ENCODE results near the gene DNASE2.
"Not testable (repeated sequence)": the region's sequence is repeated elsewhere in the genome, so short reads cannot be mapped to it uniquely, and the experiment has no call there.

Gene DNASE2, protein sequence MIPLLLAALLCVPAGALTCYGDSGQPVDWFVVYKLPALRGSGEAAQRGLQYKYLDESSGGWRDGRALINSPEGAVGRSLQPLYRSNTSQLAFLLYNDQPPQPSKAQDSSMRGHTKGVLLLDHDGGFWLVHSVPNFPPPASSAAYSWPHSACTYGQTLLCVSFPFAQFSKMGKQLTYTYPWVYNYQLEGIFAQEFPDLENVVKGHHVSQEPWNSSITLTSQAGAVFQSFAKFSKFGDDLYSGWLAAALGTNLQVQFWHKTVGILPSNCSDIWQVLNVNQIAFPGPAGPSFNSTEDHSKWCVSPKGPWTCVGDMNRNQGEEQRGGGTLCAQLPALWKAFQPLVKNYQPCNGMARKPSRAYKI

DNA sequence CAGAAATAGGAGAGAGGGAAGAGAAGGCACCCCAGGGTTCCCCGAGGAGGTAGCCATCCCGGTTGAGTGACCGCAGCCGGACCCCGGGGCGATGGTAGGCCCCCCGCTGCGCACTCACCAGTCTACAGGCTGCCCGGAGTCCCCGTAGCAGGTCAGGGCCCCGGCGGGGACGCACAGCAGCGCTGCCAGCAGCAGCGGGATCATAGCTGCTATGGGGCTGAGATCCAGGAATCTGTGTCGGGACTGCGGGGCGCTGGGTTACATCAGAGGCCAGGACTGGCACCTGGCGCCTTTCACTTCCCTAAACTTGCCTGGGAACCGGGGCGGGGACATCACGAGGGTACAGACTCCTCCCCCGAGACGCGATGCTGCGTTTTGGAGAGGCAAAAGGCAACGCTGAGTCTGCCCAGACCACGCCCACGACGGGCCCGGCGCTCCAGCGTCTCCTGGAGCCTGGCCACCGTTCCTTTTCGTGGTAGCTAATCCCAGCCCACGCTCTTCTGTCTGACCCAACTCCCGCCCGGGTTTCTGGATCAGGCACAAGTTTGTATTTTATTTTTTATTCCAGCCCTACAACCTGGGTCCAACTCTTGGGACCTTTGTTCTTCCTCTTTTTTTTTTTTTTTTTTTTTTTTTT is at the start of gene DNASE2:
TSS of gene DNASE2 (minus strand) at position 278 of the 637 bp plus-strand sequence. CDS start at position 204, 74 bp downstream.
- FAIRE-seq, result peak; percentile 36
- peak; percentile 97 for DNase-seq (ENCODE audit: insufficient read length, low spot score)

DNA sequence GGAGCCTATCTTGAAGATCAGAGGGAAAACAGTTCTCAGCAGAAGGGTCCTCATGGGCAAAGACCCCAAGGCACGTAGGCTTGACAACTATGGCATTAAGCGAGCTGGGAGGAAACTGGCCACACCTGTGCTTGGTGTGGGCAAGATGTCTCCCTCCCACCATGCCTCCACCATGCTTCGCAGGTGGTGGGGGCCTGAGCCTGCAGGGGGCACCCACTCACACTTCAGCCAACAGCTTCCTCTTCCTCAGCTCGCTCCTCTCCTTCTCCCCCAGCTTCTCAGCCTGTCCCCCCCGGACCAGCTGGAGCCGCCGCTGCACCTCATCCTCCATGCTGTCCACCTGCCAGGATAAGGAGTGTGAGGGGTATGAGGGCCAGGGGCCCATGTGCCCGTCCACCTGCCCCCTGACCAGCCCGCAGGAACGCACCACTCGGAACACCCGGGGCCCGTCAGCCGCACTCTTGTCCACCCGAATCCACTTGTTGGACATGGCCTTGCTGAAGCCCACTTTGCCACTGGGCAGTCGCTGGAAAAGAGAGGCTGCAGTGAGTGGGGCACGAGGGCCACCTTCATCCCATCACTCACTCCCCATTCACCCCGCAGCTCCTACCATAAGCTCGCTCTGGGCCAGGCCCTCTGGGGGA is 48.9 kb upstream of the DNASE2 start:
- no peak for FAIRE-seq
- DNase-seq (ENCODE audit: insufficient read length, low spot score), result no peak

DNA sequence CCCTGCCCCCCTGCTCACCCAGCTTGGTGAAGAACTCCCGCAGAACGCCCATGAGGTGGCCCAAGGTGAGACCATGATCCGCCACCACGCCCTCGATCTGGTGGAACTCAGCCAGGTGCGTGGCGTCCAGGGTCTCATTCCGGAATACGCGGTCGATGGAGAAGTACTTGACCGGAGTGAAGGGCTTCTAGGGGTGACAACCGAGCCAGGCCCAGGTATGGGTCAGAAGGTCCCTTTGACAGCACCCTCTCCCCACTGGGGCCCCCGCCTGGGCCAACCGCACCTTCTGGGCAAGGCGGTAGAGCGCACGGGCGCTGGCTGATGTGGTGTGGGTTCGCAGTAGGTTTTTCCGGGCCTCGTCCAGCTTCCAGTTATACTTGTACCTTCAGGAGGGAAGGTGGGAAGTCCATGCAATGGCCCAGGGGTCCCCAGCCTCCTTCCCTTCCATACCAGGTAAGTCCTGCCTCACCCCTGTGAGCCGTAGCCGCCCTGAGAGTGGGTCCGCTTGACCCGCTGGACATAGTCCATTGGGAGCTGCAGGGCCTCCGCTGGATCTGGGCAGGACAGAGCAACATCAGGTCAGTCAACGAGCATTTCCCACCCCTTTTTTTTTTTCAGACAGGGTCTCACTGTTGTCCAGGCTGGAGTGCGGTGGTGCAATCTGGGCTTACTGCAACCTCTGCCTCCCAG is 43.5 kb upstream of the DNASE2 start:
- FAIRE-seq (no peak), DNase-seq (ENCODE audit: insufficient read length, low spot score) (no peak)

DNA sequence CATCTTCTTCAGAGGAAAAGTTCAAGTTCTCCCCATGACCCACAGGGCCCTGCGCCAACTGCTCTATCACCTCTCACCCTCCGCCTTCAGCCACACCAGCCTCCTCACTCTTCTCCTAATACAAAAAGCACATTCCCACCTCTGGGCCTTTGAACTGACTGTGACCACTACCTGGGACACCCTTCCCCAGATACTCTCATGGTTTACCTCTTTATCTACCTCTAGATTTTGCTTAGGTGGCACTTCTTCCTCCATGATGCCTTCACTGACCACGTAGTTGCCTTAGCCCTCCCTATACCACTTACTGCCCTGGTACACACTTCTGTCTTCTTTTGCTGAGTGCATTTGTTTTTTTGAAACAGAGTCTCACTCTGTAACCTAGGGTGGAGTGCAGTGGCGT is 41.7 kb upstream of the DNASE2 start:
- FAIRE-seq (no peak), DNase-seq (ENCODE audit: insufficient read length, low spot score) (no peak)

DNA sequence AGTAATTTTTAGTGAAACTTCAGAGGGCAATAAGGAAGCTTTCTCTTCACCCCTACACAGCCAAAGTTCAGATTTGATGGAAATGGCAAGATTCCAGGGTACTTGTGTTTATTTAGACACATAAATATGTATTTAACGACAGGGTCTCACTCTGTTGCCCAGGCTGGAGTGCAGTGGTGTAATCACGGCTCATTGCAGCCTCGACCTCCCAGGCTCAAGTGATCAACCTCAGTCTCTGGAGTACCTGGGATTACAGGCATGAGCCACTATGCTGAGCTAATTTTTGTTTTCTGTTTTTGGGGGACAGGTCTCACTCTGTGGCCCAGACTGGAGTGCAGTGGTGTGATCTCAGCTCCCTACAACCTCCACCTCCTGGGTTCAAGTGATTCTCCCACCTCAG is 39.8 kb upstream of the DNASE2 start:
- no peak for FAIRE-seq

DNA sequence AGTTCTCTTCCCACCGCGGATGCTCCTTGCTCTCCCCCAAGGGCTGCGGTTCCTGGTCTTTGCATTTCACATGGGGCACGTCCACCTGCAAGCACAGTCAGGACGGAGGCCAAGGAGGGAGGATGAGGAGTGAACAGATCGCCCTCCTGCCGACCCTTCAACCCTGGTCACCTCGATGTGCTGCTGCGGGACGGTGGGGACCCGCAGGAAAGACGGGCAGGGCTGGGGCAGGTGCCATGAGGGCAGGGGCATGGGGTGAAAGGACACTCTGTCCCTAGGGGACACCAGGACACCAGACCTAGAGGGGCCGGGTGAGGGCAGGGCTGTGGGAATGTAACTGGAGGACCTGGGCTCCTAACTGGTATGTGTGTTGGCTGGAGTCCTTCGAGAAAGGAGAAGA is 37.0 kb upstream of the DNASE2 start:
- DNase-seq (ENCODE audit: insufficient read length, low spot score) (no peak), FAIRE-seq (no peak)

More for the DNA sequence above, 39.8 kb upstream of the DNASE2 start:
- DNase-seq (ENCODE audit: insufficient read length, low spot score), result no peak

DNA sequence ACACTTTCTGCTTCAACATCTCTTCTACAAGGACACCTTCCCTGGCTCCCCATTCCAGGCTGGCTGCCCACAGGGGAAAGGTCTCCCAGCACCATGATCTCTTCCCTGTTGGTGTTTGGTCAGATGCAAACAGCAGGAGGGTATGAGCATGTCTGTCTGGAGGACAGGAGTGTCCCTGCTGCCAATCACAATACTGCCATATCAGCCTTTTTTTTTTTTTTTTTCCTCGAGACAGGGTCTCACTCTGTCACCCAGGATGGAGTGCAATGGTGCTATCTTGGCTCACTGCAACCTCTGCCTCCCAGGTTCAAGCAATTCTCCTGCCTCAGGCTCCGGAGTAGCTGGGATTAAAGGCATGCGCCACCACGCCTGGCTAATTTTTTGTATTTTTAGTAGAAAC is 34.6 kb upstream of the DNASE2 start:
- not testable (repeated sequence) for DNase-seq (ENCODE audit: insufficient read length, low spot score); FAIRE-seq

DNA sequence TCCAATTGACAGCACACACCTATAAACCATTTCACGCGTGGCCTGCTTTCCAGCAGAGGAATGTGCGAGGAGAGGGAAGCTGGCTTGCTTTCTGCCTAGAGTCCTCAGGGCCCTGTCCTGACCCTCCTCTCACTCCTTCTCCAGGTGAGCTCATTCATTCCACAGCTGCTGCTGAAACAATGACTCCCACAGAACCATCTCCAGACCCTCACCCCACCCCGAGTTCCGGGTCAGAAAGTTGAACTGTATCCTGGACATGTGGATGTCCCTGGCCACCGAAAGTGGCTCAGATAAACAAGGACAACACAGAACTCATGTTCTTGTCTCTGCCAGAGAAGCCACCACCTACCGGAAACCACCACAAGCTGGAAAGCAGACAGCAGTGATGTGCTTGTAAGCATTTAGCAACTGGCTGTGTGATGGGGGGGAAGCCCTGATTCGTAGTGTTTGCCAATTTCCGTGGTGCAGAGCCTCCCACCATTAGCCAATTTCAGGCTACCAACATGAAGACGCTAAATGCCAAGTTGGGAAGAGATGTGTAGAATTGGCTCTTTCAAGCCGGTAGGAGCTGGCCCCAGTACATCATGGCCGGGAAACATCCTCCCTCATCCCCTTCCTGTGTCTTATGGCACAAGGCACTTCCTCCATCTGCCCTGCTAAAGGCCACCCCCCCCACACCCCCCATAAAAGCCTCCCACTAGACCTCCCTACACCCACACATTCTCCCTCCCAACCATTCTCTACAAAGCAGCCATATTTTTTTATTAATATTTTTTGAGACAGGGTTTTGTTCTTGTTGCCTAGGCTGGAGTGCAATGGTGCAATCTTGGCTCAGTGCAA is 32.8 kb upstream of the DNASE2 start:
- no peak for FAIRE-seq

DNA sequence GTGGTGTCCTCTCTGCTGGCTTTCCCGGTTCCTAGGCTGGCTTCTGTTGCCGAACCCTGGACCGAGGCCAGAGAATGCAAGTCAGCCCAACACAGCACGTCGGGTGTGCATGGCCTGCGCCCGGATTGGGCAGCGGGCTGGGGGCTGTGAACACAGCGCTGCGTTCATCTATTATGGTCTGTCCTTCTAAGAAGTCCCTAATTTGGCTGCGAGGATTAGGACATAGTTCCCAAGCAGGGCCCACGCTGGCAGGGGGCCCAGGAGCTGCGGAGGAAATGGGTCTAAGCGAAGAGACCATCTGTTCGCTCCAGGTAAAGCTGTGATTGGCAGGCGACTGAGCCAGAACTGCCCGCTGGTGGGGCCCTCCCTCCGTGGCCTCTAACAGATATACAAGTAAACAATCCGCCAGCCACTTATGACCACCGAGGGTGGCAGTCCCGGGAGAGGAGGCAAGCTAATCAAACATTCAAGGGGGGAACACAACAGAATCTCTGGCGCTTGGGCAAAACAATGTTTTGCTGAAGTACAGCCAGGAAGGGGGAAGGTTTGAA is 31.8 kb upstream of the DNASE2 start:
- DNase-seq (ENCODE audit: insufficient read length, low spot score), result no peak
- no peak for FAIRE-seq

More for the DNA sequence above, 32.8 kb upstream of the DNASE2 start:
- no peak for DNase-seq (ENCODE audit: insufficient read length, low spot score)

DNA sequence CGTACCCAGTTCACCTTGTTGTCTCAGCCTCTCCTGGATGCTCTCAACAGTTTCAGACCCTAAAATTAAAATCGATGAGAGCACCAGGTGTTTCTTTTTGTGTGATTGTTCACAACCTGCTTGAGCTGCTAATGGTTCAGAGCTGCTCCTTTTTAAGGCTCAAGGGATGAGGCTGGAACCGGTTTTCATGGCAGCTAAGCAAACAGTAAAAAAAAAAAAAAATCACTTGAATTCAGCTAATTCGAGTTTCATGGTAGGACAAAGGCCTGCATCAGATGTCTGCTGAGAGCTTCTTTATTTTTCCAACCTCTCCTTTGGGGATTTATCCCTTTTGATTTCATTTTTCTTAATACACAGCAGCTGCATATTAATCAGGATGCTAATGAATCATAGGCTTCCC is 31.3 kb upstream of the DNASE2 start:
- no peak for FAIRE-seq
- DNase-seq (ENCODE audit: insufficient read length, low spot score), result no peak

DNA sequence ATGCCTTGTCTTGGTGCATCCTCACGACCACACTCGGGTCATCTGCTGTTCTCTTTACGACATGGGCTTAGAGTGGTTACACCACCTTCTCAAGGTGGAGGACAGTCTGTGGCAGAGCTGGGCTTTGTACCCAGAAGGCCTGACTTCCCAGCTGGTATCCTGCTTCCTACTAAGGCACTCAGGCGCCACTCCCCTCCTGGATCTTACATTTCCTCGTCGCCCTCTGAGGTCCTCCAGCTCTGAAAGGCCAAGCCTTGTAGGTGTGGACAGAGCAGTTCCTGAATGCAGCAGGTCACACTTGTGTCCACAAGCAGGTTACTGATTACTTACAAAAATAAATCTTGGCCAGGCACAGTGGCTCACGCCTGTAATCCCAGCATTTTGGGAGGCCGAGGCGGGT is 25.9 kb upstream of the DNASE2 start:
- no peak for FAIRE-seq
- DNase-seq (ENCODE audit: insufficient read length, low spot score), result no peak

DNA sequence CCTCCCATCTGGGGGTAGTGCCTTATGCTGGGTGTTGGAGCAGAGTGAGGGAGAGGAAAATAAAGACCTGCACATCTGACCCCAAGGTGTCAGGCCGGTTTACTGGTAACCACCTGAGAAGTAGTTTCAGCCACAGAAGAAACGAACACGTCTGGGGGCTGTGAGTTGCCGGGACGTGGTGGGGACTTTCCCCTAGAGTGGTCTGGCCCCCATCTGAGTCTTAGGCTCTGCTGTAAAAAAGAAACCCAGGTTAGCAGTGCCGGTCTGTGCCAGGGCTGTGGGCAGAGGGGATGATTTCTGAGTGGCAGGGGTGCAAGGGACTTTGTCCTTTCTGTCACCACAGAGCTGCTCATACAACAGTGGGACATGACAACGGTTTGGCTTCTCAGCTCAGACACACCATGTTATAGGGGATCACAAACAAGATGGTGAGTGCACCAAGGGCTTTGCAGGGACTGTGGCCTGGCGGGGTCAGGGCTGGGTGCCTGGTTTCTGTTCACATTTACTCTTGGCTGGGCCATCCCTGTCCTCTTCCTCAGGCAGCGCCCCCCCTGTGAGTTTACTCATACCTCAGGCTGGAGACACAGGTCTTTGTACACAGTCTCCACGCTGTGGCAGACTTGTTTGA is 18.8 kb upstream of the DNASE2 start:
- no peak for FAIRE-seq
- no peak for DNase-seq (ENCODE audit: insufficient read length, low spot score)

DNA sequence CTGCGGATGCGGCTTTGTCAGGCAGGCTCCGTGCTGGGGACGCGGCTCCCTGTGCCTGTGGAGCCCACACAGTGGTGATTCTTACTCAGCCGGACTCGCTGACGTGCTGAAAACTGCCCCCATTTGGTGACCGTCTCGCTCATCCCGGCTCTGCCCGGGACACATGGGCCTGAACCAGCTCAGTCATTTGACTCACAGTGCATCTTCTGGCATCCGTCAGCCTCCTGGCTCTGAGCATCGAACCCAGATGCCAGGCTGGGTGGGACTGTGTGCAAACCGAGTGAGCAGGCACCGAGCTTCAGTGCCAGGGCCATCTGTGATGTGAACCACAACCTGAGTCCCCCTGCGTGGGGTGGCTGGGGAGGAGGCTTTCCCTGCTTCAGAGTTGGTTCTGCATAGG is 15.2 kb upstream of the DNASE2 start:
- no peak for FAIRE-seq
- no peak for DNase-seq (ENCODE audit: insufficient read length, low spot score)

DNA sequence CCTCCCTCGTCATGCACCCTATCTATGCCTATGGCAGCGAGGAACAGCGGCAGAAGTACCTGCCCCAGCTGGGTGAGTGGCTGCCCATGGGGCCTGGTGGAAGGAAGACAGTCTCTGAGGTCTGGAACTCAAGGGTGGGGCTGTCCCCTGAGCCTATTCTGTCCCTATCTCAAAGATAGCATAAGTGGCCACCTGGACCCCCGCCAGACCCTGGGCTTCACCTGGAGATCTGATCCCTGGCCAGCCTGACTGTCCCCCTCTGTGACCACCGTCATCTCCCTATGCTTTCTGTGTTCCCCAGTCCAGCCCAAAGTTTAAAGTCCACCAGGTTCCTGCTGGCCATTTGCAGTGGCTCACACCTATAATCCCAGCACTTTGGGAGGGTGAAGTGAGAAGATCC is 12.3 kb upstream of the DNASE2 start:
- DNase-seq (ENCODE audit: insufficient read length, low spot score) (no peak), FAIRE-seq (no peak)

DNA sequence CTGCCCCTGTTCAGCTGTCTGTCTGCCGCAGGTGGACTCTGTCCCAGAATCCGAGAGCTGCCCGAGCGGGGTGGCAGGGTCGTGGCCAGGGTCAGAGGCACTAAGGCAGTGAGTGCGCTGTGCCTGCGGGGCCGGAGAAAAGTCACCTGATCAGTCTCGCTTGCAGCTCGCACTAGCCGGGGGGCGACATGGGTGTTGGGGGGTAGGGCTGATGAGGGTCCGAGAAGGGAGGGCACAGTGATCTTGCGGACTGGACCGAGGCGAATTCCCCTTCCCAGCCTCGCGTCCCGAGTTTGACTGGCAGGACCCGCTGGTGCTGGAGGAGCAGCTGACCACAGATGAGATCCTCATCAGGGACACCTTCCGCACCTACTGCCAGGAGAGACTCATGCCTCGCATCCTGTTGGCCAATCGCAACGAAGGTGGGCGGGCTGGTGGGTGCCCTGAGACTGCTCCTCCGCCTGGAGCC is 10.3 kb upstream of the DNASE2 start:
- DNase-seq (ENCODE audit: insufficient read length, low spot score), result no peak
- FAIRE-seq, result no peak

DNA sequence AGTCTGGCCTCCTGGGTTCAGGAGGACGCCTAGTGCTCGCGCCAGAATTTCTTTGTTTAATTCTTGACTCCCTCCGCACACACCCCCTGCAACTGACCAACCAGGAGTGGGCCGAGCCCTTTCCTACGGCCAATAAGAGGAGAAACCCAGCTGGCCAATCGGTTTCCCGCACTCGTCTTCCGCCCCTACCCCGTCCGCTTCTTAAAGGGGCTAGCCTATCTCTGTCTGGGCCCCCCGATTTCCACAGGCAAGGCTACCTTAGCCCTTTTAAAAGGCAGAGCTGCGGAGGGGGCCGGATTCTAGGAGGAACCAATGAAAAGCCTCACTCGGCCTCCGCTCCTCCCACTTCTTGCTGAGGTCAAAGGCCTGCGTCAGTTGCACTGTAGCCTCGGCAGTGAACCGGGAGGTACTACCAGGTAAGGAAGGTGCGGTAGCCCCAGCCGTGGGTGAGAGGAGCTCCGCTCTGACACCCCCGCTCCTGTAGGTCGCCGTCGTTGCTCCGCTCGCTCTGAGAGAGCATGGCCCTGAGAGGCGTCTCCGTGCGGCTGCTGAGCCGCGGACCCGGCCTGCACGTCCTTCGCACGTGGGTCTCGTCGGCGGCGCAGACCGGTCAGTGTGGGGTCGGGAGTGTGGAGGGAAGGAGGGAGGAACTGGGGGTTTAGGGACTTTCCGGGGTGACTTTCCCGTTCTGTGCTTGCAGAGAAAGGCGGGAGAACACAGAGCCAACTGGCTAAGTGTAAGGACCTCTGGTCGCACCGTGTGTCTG is 9.7 kb upstream of the DNASE2 start, which contains the start of gene GCDH:
TSS of gene GCDH (plus strand) at position 374 of the 766 bp plus-strand sequence. CDS start at position 519, 145 bp downstream.
- peak; percentile 84 for FAIRE-seq
- peak; percentile 99 for DNase-seq (ENCODE audit: insufficient read length, low spot score)

DNA sequence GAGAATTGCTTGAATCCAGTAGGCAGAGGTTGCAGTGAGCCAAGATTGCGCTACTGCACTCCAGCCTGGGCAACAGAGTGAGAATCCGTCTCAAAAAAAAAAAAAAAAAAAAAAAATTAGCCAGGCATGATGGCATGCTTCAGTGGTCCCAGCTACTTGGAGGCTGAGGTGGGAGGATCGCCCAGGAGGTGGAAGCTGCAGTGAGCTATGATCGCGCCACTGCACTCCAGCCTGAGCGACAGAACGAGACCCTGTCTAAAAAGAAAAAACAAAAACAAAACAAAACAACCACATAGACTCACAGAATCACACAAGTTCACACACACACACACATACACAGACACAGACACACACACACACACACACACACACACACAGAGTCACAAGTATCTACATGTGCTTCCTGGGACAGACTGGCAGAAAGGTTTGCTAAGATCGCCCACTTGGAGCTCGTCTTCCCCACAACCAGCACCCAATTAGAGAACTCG is 9.1 kb upstream of the DNASE2 start:
- not testable (repeated sequence) for DNase-seq (ENCODE audit: insufficient read length, low spot score); FAIRE-seq

DNA sequence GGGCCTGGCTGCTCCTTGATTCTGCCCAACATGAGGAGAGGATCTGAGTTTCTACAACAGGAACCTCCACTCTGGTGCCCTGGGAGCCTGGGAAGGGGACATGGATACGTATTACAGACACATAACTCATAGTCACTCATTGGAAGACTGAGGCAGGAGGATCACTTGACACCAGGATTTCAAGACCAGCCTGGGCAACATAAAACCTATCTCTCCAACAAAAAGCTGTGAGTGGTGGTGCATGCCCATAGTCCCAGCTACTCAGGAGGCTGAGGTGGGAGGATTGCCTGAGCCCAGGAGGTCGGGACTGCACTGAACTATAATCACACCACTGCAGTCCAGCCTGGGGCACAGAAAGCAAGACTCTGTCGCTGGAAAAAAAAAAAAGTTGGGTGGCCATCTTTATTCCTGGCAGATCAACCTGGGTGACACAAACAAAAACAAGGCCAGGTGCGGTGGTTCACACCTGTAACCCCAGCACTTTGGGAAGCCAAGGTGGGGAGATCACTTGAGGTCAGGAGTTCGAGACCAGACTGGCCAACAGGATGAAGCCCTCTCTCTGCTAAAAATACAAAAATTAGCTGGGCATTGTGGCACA is 6.9 kb upstream of the DNASE2 start:
- DNase-seq (ENCODE audit: insufficient read length, low spot score) (no peak), FAIRE-seq (no peak)
